Activated CD4-positive, alpha-beta T cell treated with anti-CD3 and anti-CD28 coated beads for 1 hour (primary cell): Measurements from ENCODE around the gene GFER.
"Not testable (repeated sequence)": the region's sequence is repeated elsewhere in the genome, so short reads cannot be mapped to it uniquely, and the experiment has no call there.

Source experiments
- DNase-seq: peaks from one replicate; pipeline ENCODE4 v3.0.0-alpha.2; 2020

GFER gene

GRCh38 chr16:2008009-2008526 is 24.1 kb downstream of the GFER start:
- DNase-seq = no peak

- DNase-seq = no peak
These were observed 24.7 kb downstream of the GFER start for GRCh38 chr16:2008631-2009163.

GRCh38 chr16:2009164-2009711 is 25.2 kb downstream of the GFER start:
- DNase-seq = no peak

- peak; percentile 68 for DNase-seq
These were observed 26.0 kb downstream of the GFER start, which contains the start of gene ZNF598 for GRCh38 chr16:2009791-2010510. Gene ZNF598, minus strand, starts transcription at chr16:2009821.

- DNase-seq = not testable (repeated sequence)
These were observed 27.7 kb downstream of the GFER start for GRCh38 chr16:2011726-2012125.

- no peak for DNase-seq
These were observed 29.5 kb downstream of the GFER start for GRCh38 chr16:2013527-2013926.

GRCh38 chr16:2015117-2015946 is 31.3 kb downstream of the GFER start:
- DNase-seq = no peak

GRCh38 chr16:2015947-2016208 is 31.9 kb downstream of the GFER start:
- DNase-seq = no peak

- no peak for DNase-seq
These were observed 32.5 kb downstream of the GFER start for GRCh38 chr16:2016407-2016922.

- no peak for DNase-seq
These were observed 35.5 kb downstream of the GFER start, which contains the start of gene NPW for GRCh38 chr16:2019518-2019920. Gene NPW, plus strand, starts transcription at chr16:2019785.

GRCh38 chr16:2019921-2020831 is 36.2 kb downstream of the GFER start:
- DNase-seq = no peak

GRCh38 chr16:2022723-2023091 is 38.7 kb downstream of the GFER start:
- no peak for DNase-seq

- peak; percentile 93 for DNase-seq
These were observed 39.4 kb downstream of the GFER start for GRCh38 chr16:2023092-2024031.

- no peak for DNase-seq
These were observed 40.0 kb downstream of the GFER start for GRCh38 chr16:2024032-2024420.

GRCh38 chr16:2025251-2025650 is 41.3 kb downstream of the GFER start:
- no peak for DNase-seq

GRCh38 chr16:2025878-2026460 is 42.0 kb downstream of the GFER start:
- no peak for DNase-seq

GRCh38 chr16:2026461-2027023 is 42.5 kb downstream of the GFER start, which contains the start of gene NHERF2:
Gene NHERF2, plus strand, starts transcription at chr16:2026902. Its CDS starts 104 bp downstream, at chr16:2027006.
- DNase-seq = no peak

- DNase-seq = no peak
These were observed 43.3 kb downstream of the GFER start for GRCh38 chr16:2027024-2028010.

- no peak for DNase-seq
These were observed 44.2 kb downstream of the GFER start for GRCh38 chr16:2028146-2028545.
